Epidermal melanocyte (primary cell): Measurements from ENCODE around the gene OR6B2.
"Not testable (repeated sequence)": the region's sequence is repeated elsewhere in the genome, so short reads cannot be mapped to it uniquely, and the experiment has no call there.

ENCODE experiments used
- DNase-seq: peaks from one replicate; pipeline ENCODE4 v3.0.0; 2011; ENCODE audit warnings: low spot score; ENCODE audit not compliant: insufficient read length

The OR6B2 gene

DNA sequence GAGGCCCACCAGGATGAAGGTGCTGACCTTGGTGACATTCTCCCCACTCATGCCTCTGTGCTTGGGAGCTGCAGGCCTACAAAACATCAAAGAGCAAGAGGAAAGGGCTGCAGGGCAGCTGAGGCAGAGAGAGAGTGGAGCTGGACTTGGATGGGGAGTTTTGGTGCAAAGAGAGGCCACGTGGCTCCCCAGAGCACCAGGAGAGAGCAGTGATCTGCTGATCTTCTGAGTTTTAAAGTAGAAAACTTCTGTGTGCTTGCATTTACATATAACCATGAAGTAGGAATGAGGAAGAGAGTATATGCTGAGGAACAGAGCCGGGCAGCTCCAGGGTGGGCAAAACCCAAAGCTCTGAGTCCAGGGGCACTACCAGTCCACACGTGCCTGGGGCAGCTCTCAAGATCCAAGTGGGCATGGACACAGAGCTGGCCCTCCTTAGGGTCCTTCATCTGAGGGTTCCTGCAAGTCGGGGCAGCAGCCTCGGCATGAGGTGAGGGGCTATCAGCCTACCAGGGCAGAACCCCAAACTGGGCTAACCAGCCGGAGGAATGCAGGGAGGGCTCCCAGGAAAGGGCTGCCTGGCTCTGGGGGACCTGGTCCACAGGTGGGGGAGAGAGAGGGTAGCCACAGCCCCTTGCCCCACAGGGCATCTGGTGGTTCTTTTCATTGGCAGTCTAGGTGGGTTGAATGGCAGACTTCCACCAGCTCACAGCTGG is at the start of gene OR6B2:
Gene OR6B2 (minus strand): TSS at position 51 of the 716 bp plus-strand sequence. CDS start 0 bp downstream, at position 51.
- no peak for DNase-seq

DNA sequence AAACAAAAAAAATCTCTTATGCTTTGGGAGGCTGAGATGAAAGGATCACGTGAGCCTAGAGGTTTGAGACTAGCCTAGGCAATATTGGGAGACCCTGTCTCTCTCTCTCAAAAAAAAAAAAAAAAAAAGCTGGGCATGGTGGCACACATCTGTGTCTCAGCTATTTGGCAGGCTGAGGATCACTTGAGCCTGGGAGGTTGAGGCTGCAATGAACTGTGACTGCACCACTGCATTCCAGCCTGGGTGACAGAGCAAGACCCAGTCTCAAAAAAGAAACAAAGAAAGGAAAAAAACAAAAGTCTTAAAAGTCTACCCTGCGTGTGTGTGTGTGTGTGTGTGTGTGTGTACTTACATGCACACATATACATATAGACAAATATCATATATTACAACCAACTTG is 48.4 kb upstream of the OR6B2 start:
- DNase-seq: no peak

DNA sequence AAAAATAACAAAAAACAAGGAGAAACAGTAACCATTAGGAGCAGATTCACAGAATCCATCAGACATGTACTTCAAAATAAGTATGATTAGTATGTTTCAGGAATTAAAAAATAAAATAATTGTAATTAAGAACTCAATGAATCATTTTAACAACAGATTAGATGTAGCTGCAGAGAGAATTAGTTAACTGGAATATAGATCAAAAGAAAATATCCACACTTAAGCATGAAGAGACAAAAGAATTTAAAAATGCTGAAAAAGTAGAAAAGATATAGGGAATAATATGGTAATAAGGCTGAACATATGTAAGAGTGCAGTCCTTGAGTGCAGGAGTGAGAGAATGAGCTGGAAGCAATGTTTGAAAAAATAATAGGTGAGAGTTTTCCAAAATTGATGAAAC is 47.2 kb upstream of the OR6B2 start:
- DNase-seq: no peak

DNA sequence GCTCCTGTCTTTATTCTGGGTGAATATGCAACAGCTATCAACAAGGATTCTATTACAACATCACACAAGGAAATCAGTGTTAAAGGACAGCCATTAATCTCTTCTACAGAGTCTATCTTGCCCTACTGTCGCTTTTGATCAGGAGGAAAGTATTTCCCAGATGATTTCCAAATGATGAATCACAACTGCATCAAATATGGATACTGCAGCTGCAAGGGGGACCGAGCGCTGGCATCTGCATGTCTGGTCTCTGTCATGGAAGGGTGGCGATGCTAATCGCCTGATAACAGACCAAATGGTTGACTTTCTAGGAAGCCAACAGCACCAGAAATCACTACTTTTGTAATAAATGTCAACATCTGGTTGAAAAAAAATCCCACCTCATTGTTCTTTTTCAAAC is 44.3 kb upstream of the OR6B2 start:
- DNase-seq: no peak

DNA sequence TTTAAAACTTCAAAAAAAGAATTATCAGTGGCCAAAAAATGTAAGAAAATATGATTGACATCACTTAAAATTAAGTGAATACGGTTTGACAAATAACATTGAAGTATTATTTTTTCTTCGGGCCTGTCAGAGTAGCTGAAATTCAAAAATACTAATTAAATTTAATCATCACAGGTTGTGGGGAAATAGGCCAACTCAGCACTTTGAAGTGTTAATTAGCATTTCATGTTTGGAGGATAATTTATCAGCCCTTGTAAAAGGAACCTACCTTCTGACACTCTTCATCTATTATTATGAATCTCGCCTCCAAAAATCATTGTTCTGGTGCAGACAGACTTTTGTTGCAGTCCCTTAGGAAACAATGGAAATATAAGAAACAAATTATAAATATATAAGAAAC is 40.7 kb upstream of the OR6B2 start:
- no peak for DNase-seq

DNA sequence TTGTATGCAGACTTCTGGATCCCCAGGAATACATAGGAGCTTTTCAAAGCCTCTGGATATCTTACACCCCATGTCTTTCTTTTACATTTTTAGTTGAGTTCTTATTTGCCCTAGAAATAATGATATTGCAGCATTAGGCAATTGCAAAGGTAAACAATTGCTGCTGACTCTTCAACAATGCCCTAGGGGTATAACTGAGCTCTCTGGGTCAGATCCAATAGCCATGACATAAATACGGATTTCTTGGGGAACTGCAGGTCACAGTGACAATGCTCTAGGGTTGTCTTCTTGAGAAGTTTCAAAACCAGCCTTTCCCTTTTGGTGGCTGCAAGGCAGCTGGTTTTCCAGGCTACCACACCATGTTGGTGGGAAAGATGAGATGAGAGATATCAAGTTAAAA is 39.6 kb upstream of the OR6B2 start:
- no peak for DNase-seq

DNA sequence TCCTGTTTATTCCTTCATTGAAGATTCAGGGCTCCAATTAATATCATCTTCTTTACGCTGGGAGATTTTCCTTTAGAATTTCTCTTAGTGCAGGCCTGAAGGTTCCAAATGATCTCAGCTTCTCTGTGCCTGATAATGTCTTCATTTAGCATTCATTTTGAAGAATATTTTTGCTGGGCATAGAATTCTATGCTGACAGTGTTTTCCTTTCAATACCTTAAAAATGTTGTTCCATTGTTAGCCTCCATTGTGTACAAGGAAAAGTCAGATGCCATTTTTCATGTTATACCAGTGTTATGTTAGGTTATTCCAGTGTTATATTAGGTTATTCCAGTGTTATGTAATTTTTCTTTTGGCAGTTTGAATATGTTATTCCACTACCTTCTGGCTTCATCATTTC is 38.0 kb upstream of the OR6B2 start:
- no peak for DNase-seq

DNA sequence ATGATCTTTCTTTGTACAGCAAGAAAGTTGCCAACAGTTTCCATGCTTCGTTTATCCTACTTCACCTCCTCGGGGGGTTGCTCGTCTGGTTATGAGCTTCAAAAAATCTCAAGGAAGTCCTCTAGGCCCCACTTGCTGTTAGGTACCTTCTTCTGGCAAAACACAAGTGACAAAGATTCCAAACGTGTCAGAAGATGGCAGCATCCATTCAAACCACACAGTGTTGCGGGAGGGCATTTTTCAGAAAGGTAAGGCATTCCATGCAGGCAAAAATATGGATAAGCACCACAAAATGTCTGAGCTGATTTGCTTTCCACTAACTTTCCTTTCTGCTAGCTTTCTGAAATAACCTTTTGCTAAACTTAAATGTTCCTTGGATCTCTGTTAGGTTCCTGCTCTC is 36.3 kb upstream of the OR6B2 start:
- DNase-seq: no peak

DNA sequence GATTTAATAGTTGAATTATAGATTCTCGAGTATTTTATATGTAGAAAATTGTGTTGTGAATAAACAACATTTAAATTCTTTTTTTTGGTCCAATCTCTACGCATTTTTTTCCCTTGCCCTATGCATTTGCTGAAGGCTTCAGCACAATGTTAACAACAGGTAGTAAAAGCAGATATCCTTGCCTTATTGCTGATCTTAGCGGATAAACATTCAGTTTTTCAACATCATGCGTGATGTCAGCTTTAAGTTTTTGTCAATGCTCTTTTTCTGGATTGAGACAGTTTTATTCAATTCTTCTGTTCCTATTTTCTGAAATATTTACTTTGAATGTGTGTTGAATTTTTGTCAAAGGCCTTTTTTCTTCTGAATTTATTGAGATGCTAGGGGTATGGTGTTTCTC is 34.7 kb upstream of the OR6B2 start:
- DNase-seq: no peak

DNA sequence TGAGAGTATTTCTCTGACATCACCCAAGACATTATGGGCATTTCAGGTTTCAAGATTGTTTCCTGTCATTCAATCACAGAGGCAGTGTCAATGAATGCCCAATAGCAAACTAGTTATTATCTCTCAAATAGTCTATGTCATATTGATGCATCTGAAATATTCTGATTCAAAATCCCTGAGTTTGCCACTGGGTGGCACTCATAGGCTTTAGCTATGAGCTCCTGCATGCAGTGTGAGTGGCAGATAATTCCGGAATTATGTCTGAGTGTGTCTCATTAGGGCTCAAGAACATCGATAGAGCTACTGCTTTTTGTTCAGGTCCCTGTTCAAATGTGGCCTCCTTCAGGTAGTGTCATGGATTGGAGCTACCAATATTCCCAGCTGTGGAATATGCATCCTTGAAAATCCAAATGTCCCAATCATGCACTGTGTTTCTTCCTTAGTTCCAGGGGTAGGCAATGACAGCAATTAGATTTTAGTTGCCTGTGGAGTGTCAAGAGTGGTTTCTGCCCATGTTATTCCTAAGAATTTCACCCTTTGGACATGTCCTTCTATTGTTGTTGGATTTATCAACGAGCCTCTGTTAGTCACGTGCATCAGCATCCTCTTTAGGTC is 30.9 kb upstream of the OR6B2 start:
- DNase-seq: peak; percentile 57

DNA sequence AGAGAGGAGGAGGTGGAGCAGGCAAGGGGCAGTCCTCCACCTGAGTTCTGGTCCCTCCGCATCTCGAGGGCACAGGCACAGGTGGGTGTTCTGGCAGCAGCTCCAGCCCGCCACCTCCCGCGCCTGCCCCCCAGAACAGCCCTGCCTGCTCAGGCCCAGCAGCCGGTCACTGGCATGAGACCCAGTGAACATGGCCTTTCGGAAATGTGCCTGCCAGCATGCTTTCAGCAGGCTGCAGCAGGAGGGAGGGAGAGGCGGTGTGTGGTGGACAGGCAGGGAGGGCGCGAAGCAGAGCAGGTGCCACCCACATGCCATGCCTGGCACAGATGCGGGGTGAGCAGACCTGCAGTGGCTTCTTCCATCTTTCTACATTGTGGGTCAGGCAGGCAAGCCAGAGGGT is 26.4 kb upstream of the OR6B2 start:
- no peak for DNase-seq

DNA sequence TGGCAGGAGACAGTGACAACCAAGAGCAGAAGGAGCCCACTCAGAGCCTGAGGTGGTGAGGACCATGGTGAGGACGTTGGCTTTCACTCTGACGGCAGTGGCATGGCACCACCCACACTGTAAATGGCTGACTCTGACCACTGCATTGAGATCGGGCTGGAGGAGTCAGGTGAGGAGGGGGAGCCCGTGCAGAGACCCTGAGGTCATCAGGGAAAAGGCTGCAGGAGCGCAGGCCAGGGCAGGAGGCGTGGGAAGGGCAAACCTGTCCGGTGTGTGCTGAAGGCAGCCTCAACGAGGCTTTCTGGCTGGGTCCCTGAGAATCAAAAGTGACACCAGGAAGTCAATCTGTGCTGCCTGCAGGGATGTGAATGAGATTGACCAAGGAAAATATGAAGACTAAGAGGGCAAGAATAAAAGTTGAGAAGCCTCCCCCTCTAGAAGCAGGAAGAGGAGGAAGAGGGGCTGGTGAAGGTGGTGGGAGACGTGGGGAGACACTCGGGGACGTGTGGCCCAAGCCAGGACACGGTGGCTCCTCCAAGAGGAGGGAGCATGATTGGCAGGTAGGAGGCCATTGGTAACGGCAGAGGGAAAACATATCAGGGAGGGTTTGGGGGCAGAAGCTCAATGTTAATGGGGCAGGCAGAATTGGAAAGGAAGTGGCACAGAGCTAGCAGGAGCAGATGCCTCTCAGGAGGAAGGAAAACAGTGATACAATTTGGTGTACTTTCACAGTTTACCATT is 25.1 kb upstream of the OR6B2 start:
- no peak for DNase-seq

DNA sequence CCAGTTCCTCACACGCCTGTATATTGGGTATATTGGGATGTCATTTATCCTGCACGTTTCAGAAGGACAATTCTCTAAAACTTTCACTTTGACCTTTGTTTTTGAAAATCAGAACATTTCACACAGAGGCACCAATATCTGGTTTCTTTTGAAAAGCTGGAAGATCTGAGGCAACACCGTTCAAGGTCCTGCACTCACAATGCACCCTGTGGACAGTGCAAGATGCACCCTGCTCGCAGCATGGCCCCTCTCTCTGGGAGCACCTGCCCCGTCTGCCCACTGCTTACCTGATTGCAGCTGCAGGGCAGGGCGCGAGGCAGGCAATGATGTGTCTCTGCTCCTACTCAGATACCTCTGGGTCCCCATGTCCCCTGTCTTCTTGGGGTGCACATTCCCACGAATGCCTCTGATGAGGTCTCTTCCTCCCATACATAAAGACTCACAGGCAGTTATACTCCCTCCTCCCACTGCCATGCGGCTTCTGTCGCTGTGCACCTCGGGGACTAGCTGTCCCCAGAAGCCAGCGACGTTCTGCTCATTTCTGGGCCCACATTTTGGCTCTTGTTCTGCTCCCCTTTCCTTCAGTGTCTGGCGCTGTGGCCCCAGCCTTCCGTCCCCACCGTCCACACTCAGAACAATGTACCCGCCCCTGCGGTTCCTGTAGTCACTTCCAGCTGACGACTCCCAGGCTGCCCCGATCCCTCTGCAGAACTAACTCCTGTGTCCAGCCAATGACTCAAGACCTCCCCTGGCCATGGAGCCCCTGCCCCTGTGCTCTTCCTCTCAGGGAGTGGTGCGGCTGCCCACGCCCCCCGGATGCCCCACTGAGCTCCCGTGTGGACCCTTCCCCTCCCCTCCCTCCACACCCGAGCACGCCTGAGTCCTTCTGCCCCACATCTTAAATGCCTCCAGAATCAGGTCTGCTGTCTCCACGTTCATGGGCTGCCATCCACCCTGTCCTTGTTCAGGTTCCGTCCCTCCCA is 23.2 kb upstream of the OR6B2 start, which contains the start of gene OR6B3:
Gene OR6B3 (minus strand): TSS at position 349 of the 983 bp plus-strand sequence.
- DNase-seq: no peak

DNA sequence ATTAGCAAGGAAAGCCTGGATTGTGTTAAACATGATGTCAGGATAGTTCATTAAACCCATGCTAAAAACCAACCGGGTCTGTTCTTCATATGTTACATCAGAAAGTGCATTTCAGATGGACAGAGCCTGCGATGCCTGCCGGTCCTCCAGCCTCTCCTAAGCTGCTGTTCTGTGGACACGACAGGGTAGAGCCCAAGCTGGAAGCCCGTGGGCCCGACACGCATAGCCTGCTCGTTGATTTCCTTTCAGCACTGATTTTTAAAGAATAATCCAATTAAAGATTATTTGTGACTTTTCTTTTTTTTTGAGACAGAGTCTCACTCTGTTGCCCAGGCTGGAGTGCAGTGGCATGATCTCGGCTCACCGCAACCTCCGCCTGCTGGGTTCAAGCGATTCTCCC is 22.3 kb upstream of the OR6B2 start:
- no peak for DNase-seq

DNA sequence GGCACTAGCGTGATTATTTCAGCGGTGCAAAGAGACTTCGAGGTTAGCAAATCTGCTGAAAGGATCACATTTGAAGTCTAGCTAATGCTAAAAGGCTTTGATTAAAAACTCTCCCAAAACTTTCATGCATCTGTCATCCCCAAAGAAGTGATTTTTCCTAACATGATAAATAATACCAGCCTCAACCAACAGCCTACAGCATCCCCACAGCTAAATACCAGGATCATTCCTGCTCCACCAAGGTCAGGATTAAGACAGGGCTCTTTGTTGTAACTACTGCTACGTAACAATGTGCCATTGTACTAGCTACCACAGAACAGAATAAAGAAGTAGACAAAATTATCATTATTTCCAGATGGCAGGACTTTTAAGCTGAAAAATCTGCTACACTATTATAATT is 21.5 kb upstream of the OR6B2 start:
- DNase-seq: peak; percentile 39

DNA sequence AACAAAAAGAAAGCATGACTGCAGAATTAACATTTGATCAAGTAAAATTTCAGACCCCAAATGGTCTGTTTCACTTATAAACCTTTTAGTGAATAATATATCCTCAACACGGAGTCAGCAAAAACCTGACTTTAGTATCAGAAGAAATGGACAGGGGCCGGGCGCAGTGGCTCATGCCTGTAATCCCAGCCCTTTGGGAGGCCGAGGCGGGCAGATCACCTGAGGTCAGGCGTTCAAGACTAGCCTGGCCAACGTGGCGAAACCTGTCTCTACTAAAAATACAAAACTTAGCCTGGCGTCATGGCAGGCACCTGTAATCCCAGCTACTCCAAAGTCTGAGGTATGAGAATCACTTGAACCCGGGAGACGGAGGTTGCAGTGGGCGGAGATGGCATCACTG is 20.0 kb upstream of the OR6B2 start:
- no peak for DNase-seq

DNA sequence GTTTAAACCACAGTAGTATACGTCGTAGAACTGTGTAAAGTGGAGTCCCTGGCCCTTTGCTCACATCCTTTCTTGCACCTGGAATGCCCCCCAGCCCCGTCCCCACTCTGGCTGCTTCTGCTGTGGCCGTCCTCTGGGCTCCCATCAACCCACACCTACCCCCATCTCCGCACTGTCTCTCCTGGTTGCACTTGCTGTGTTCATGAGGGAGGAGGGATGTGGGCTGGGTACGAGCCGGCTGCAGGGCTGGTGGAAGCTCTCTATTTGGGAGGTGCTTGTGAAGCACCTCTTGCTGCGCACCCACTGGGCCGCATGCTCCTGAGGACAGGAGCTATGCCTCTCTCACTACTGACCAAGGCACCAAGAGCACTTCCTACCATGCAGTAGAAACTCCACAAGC is 18.0 kb upstream of the OR6B2 start:
- DNase-seq: no peak

DNA sequence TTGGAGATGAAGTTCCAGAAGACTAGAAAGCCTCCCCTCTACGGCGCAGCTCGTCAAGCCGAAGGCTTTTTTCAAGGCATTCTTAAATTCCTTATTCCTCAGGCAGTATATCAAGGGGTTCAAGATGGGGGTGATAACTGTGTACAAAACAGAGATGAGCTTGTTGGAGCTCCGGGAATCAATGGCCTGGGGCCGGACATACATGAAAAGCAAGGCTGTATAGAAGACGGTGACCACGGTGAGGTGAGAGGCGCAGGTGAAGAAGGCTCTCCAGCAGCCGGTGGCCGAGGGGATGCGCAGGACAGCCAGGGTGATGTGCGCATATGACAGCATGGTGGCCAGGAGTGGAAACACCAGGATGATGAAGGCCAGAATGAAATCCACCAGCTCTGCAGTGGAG is 14.9 kb upstream of the OR6B2 start:
- no peak for DNase-seq

DNA sequence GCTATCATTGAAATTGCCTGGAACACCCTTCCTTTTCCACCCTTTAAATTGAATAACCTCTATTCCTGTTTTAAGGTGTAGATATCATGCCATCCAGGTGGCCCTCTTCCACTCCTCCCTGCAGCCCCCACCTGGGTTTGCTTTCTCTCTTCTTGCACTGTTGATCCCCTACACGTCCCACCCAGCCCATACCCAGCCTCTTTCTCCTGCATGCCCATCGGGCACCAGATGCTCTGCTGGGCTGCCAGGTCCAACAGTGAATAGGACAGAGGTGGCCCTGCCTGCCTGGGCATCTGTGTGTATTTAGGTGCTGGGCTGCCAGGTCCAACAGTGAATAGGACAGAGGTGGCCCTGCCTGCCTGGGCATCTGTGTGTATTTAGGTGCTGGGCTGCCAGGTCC is 13.9 kb upstream of the OR6B2 start:
- DNase-seq: not testable (repeated sequence)

DNA sequence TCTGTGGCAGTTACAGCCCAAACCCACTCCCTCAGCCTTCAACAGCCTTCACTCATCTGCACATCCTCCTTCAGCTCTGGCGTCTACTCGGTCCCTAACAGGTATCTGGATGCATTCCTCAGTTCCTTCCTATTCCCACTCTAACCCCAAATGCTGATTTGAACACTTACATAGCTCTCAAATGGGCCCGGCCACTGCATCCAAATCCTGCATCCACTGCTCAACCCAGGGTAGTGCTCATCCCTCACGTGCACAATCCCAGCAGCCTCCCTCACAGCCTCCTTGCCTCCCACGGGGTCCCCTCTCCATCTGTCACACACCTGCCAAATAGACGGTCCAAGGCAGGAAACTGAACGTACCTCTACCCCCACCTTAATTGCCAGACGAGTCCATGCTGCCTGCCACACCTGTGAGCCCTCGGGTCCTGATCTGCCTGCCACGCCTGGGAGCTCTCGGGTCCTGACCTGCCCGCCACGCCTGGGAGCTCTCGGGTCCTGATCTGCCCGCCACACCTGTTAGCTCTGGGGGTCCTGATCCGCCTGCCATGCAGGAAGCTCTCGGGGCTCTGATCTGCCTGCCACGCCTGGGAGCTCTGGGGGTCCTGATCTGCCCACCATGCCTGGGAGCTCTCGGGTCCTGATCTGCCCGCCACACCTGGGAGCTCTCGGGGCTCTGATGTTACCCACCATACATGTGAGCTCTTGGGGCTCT is 13.2 kb upstream of the OR6B2 start:
- DNase-seq: no peak

DNA sequence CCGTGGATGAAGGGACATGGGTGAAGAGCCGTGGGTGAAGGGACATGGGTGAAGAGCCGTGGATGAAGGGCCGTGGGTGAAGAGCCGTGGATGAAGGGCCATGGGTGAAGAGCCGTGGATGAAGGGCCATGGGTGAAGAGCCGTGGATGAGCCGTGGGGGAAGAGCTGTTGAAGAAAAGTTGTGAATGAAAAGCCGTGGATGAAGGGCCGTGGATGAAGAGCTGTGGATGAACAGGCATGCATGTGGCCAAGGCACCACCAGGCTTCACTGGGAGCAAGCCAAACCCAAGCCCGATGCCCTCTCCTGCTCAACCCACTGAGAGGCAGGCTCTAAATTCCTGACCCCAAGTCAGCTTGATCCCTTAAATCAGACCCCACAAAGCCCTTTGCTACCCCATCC is 12.5 kb upstream of the OR6B2 start:
- DNase-seq: no peak
